ENCODE data around the gene TRIM24. TPM values are rescaled to one million over a fixed set of nuclear protein-coding genes. Genes with fewer than 3 reads are reported as not detected.

The TRIM24 gene
- total and polyA plus RNA-seq, 10 of the 15 experiments (the other 5 are each of a cell fraction or from before 2014, with no cell fraction given) = 4.6 to 23.5 (median 13.6) TPM

- ChIA-PET CTCF (interaction anchor here (1.2 kb wide), 1 partner anchor 382 kb away, joined by 3 read pairs; no protein-coding TSS in a partner anchor), RAD21 (ENCODE audit: unreplicated experiment) (interaction anchor here (0.6 kb wide), 1 partner anchor 561 kb away, joined by 4 read pairs; no protein-coding TSS in a partner anchor), SMC1A (ENCODE audit: uncharacterized antibody, unreplicated experiment) (no interaction called here), POLR2A (no interaction called here)
- Histone ChIP-seq H3K9me3 (replicated peaks; ENCODE audit: control insufficient read depth, insufficient read depth, low read length) (no peaks in the 10 kb centered on the region; the same call in 2 of the 3 replicates), H3K36me3 (ENCODE audit: control insufficient read depth in 2 of 2, insufficient read depth in 2 of 2, low read length in 1 of 2) (peaks cover 0 to 20% of the 10 kb centered on the region in 2 experiments), H4K20me1 (ENCODE audit: control insufficient read depth, insufficient read depth) (no peaks in the 10 kb centered on the region), H3K4me3 (no peak overlapping the region), H3K4me2 (ENCODE audit: control insufficient read depth, insufficient read depth) (no peak overlapping the region), H3K27me3 (replicated peaks in 1 of 2; ENCODE audit: control insufficient read depth in 2 of 2, insufficient read depth in 2 of 2, low read length in 1 of 2) (no peaks in the 10 kb centered on the region), H3K9ac (ENCODE audit: control insufficient read depth, insufficient read depth, low read length) (no peak overlapping the region), H3K4me1 (ENCODE audit: control insufficient read depth, insufficient read depth, low read length) (peaks cover 9% of the 10 kb centered on the region), H3K79me2 (ENCODE audit: control insufficient read depth, insufficient read depth, low read length) (no peaks in the 10 kb centered on the region), H3K27ac (ENCODE audit: control insufficient read depth, insufficient read depth) (no peak overlapping the region), H2AFZ (ENCODE audit: control insufficient read depth, low read depth, low read length) (no peak overlapping the region)
- BruUV-seq (replicated peaks) = no TSS peak
- FAIRE-seq (no peak), DNase-seq (ENCODE audit: low read depth, low spot score) (no peak), ATAC-seq (no peak)
- intact Hi-C loops (cut with micrococcal nuclease; ENCODE audit: unreplicated experiment) (loop anchor here (5.0 to 10.0 kb wide), 2 partner anchors 81 to 379 kb away; partner anchors contain the start of gene TRIM24), in situ Hi-C loops (cut with MboI) (no loop called here)
- WGBS (ENCODE audit: insufficient coverage, insufficient replicate concordance, low lambda C conversion rate, missing lambda C conversion rate) = 100% methylated on average over 2 of the region's 2 CpGs
- TF ChIP-seq IKZF2 (IDR thresholded peaks at IDR 0.05) = no peak
- TF ChIP-seq MYB (IDR thresholded peaks at IDR 0.05; ENCODE audit: borderline replicate concordance, low read depth, low read length) = no peak
- no peak for TF ChIP-seq RB1 (IDR thresholded peaks at IDR 0.05; ENCODE audit: borderline replicate concordance)
- no peak for TF ChIP-seq HDAC2 (IDR thresholded peaks at IDR 0.05)
- TF ChIP-seq TAF1 (IDR thresholded peaks at IDR 0.05; ENCODE audit: borderline replicate concordance, low read depth, low read length) = no peak
- TF ChIP-seq RFX5 (IDR thresholded peaks at IDR 0.05; ENCODE audit: low read depth, low read length) = no peak
- TF ChIP-seq RCOR1 (conservative IDR thresholded peaks at IDR 0.05; ENCODE audit: low read depth, low read length) = no peak
- TF ChIP-seq NBN (IDR thresholded peaks at IDR 0.05) = no peak
These were observed 83.7 kb downstream of the TRIM24 start for GRCh38 chr7:138543739-138544138.

GRCh38 chr7:138545123-138545522 is 85.1 kb downstream of the TRIM24 start:
- no TSS peak for BruUV-seq (replicated peaks)
- H3K79me2 ChIP-seq (ENCODE audit: control insufficient read depth, insufficient read depth, low read length) = no peaks in the 10 kb centered on the region
- WGBS (ENCODE audit: insufficient coverage, insufficient replicate concordance, low lambda C conversion rate, missing lambda C conversion rate) = 81% methylated on average over 6 of the region's 6 CpGs
- no peak overlapping the region for H3K27ac ChIP-seq (ENCODE audit: control insufficient read depth, insufficient read depth)
- RAD21 ChIA-PET (ENCODE audit: unreplicated experiment) = no interaction called here
- H3K4me2 ChIP-seq (ENCODE audit: control insufficient read depth, insufficient read depth) = no peak overlapping the region
- H3K36me3 ChIP-seq (ENCODE audit: control insufficient read depth in 2 of 2, insufficient read depth in 2 of 2, low read length in 1 of 2) = peaks cover 0 to 13% of the 10 kb centered on the region in 2 experiments; a peak in 3 of 4 replicates
- H3K4me3 ChIP-seq = no peak overlapping the region
- H3K9me3 ChIP-seq (replicated peaks; ENCODE audit: control insufficient read depth, insufficient read depth, low read length) = no peaks in the 10 kb centered on the region; the same call in 2 of the 3 replicates
- intact Hi-C loops (cut with micrococcal nuclease; ENCODE audit: unreplicated experiment) (loop anchor here (10.0 kb wide), 1 partner anchor 380 kb away; no protein-coding TSS in a partner anchor), in situ Hi-C loops (cut with MboI) (no loop called here)
- SMC1A ChIA-PET (ENCODE audit: uncharacterized antibody, unreplicated experiment) = no interaction called here
- no peak overlapping the region for H3K9ac ChIP-seq (ENCODE audit: control insufficient read depth, insufficient read depth, low read length)
- no peak overlapping the region for H2AFZ ChIP-seq (ENCODE audit: control insufficient read depth, low read depth, low read length)
- H4K20me1 ChIP-seq (ENCODE audit: control insufficient read depth, insufficient read depth) = no peaks in the 10 kb centered on the region
- FAIRE-seq (no peak), ATAC-seq (no peak), DNase-seq (ENCODE audit: low read depth, low spot score) (no peak)
- CTCF ChIA-PET = interaction anchor here (1.2 kb wide), 1 partner anchor 384 kb away, joined by 3 read pairs; no protein-coding TSS in a partner anchor
- POLR2A ChIA-PET = no interaction called here
- TF ChIP-seq CBX3 (IDR thresholded peaks at IDR 0.05; ENCODE audit: borderline replicate concordance, low read depth) (no peak), ATF7 (IDR thresholded peaks at IDR 0.05; ENCODE audit: low read depth) (no peak), SREBF1 (IDR thresholded peaks at IDR 0.05; ENCODE audit: low read length) (no peak), BRCA1 (IDR thresholded peaks at IDR 0.05; ENCODE audit: low read depth, low read length) (no peak), ZNF217 (IDR thresholded peaks at IDR 0.05) (no peak), DPF2 (IDR thresholded peaks at IDR 0.05) (no peak), NFYB (IDR thresholded peaks at IDR 0.05; ENCODE audit: insufficient read depth, low read depth, low read length) (no peak), ATF3 (IDR thresholded peaks at IDR 0.05; ENCODE audit: borderline replicate concordance, extremely low read depth, low read depth, low read length) (no peak)
- H3K27me3 ChIP-seq (replicated peaks in 1 of 2; ENCODE audit: control insufficient read depth in 2 of 2, insufficient read depth in 2 of 2, low read length in 1 of 2) = no peaks in the 10 kb centered on the region
- H3K4me1 ChIP-seq (ENCODE audit: control insufficient read depth, insufficient read depth, low read length) = peaks cover 9% of the 10 kb centered on the region

Data from GM12878 (cell line).